ENCODE measurements around the gene TCF20. TPM values are rescaled to one million over a fixed set of nuclear protein-coding genes. Genes with fewer than 3 reads are reported as not detected.

The TCF20 gene
- total and polyA plus RNA-seq, 12 donors = 4.2 to 18.8 (median 14.0) TPM

DNA sequence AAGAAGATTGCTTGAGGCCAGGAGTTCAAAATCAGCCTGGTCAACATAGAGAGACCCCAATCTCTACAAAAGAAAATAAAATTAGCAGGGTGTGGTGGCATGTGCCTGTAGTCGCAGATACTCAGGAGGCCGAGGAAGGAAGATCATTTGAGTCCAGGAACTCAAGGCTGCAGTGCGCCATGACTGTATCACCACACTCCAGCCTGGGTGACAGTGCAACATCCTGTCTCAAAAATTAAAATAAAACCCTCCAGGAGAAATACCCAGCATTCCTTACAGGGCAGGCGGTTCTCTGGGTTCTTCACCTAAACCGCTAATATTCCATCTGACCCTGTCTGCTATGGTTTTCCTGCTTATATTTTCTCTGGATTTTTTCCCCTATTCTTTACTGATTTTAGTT is 13.5 kb downstream of the TCF20 start:
- no peaks in the 10 kb centered on the region for H3K27me3 ChIP-seq
- WGBS, 2 donors = 72 to 89% methylated on average over 5 of the region's 5 CpGs
- DNase-seq (no peak), ATAC-seq (no peak)
- TF ChIP-seq, protein P1, sequence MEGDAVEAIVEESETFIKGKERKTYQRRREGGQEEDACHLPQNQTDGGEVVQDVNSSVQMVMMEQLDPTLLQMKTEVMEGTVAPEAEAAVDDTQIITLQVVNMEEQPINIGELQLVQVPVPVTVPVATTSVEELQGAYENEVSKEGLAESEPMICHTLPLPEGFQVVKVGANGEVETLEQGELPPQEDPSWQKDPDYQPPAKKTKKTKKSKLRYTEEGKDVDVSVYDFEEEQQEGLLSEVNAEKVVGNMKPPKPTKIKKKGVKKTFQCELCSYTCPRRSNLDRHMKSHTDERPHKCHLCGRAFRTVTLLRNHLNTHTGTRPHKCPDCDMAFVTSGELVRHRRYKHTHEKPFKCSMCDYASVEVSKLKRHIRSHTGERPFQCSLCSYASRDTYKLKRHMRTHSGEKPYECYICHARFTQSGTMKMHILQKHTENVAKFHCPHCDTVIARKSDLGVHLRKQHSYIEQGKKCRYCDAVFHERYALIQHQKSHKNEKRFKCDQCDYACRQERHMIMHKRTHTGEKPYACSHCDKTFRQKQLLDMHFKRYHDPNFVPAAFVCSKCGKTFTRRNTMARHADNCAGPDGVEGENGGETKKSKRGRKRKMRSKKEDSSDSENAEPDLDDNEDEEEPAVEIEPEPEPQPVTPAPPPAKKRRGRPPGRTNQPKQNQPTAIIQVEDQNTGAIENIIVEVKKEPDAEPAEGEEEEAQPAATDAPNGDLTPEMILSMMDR (IDR thresholded peaks at IDR 0.05) = no peak
- intact Hi-C loops (cut with DNase I) = no loop called here
- H3K36me3 ChIP-seq = no peaks in the 10 kb centered on the region
- no peak overlapping the region for H3K4me3 ChIP-seq
- no peak overlapping the region for H3K27ac ChIP-seq
- no peaks in the 10 kb centered on the region for H3K9me3 ChIP-seq
- peaks cover 0 to 41% (median 13%) of the 10 kb centered on the region in 9 donors for H3K4me1 ChIP-seq

DNA sequence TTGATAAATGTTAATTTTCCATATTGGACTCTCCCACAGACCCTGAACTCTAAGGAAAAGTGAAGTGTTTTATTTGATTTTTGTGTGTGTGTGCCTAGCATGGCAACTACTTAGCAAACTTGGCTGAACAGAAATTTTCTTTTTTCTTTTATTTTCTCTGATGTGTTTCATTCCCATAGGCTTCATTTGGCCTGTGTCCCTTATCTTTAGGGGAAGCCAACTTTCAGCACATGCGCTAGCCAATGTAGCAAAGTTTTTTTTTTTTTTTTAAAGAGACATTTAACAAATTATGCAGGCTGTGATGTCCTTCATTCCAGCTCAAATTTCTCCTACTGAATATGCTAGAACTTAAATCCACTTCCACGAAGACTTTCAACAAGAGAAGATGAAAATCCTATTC is 14.2 kb downstream of the TCF20 start:
- DNase-seq (no peak), ATAC-seq (no peak)
- Histone ChIP-seq H3K27ac (no peak overlapping the region), H3K36me3 (no peaks in the 10 kb centered on the region), H3K9me3 (no peaks in the 10 kb centered on the region), H3K4me3 (no peak overlapping the region), H3K27me3 (no peaks in the 10 kb centered on the region), H3K4me1 (peaks cover 0 to 41% (median 10%) of the 10 kb centered on the region in 9 donors)
- TF ChIP-seq, protein P1 (IDR thresholded peaks at IDR 0.05) = no peak
- WGBS, 2 donors = 74 to 80% methylated on average over 2 of the region's 2 CpGs
- intact Hi-C loops (cut with DNase I) = no loop called here

- DNase-seq (no peak), ATAC-seq (no peak)
- Histone ChIP-seq H3K27me3 (no peaks in the 10 kb centered on the region), H3K9me3 (no peaks in the 10 kb centered on the region), H3K4me1 (peaks cover 0 to 13% (median 0%) of the 10 kb centered on the region in 9 donors), H3K27ac (no peak overlapping the region), H3K36me3 (no peaks in the 10 kb centered on the region), H3K4me3 (no peak overlapping the region)
- WGBS, 2 donors = 89 to 92% methylated on average over 4 of the region's 4 CpGs
- intact Hi-C loops (cut with DNase I) = loop anchor here in 1 of 10 donors (5.0 kb wide), 1 partner anchor 33 kb away; no protein-coding TSS in a partner anchor
- TF ChIP-seq, protein P1 (IDR thresholded peaks at IDR 0.05) = no peak
Observed at GRCh38 chr22:42249831-42250230, 20.6 kb downstream of the TCF20 start.

DNA sequence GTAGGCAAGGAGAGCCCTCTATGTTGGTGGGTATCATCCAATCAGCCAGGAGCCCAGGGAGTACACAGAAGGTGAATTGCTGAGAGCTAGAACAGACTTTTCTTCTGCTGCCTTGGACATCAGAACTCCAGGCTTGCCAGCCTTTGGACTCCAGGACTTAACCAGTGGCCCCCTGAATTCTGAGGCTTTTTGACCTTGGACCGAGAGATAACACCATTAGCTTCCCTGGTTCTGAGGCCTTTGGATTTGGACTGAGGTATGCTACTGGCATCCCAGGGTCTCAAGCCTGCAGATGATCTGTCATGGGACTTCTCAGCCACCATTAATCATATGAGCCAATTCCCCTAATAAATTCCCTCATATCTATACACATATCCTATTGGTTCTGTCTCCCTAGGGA is 21.5 kb downstream of the TCF20 start:
- intact Hi-C loops (cut with DNase I) = no loop called here
- no peaks in the 10 kb centered on the region for H3K36me3 ChIP-seq
- no peak overlapping the region for H3K4me3 ChIP-seq
- H3K4me1 ChIP-seq = peaks cover 0 to 13% (median 0%) of the 10 kb centered on the region in 9 donors
- ATAC-seq = no peak
- no peaks in the 10 kb centered on the region for H3K27me3 ChIP-seq
- DNase-seq = no peak
- no peak overlapping the region for H3K27ac ChIP-seq
- TF ChIP-seq, protein P1 (IDR thresholded peaks at IDR 0.05) = no peak
- H3K9me3 ChIP-seq = no peaks in the 10 kb centered on the region
- 93 to 100% methylated on average over 1 of the region's 1 CpG for WGBS, 2 donors
